Activated CD4-positive, alpha-beta memory T cell treated with anti-CD3 and anti-CD28 coated beads, Interleukin-2, amount 10 ng/mL, durations not matched to agents 7 days and 5 days (primary cell): ENCODE data around the gene INSC. TPM values are rescaled to one million over a fixed set of nuclear protein-coding genes. Genes with fewer than 3 reads are reported as not detected.

Experiments
- CTCF ChIA-PET: fragments of 350-600 bp; sonication (Branson Sonifier 250); formaldehyde crosslinking; loops from one replicate; lab custom pipeline; 2021; ENCODE audit warnings: antibody characterized with exemption, inconsistent platforms; lab: Charles Lee
- POLR2A ChIA-PET: fragments of 350-600 bp; sonication (Branson Sonifier 250); formaldehyde crosslinking; loops from one replicate; lab custom pipeline; 2021; ENCODE audit warnings: antibody characterized with exemption; lab: Charles Lee
- DNase-seq: peaks from one replicate; pipeline ENCODE4 v3.0.0-alpha.2; 2020
- H3K27ac Mint-ChIP-seq: one replicate; pipeline ENCODE4 v1.8.0; 2021; ENCODE audit warnings: mild to moderate bottlenecking, mixed read lengths
- H3K27me3 Mint-ChIP-seq: one replicate; pipeline ENCODE4 v1.8.0; 2021; ENCODE audit warnings: mixed read lengths
- H3K36me3 Mint-ChIP-seq: one replicate; pipeline ENCODE4 v1.8.0; 2021; ENCODE audit warnings: low read depth, mixed read lengths
- H3K4me1 Mint-ChIP-seq: one replicate; pipeline ENCODE4 v1.8.0; 2021; ENCODE audit warnings: mixed read lengths
- H3K4me3 Mint-ChIP-seq: one replicate; pipeline ENCODE4 v1.8.0; 2021; ENCODE audit warnings: mild to moderate bottlenecking, mixed read lengths
- H3K9me3 Mint-ChIP-seq: one replicate; pipeline ENCODE4 v1.8.0; 2021; ENCODE audit warnings: mixed read lengths
- total RNA-seq, 2 experiments: library from RNA; stranded (reverse); gene quantifications; one replicate each; pipeline ENCODE4 v1.2.3, GENCODE V29; 2021

Gene INSC
- total RNA-seq, 2 experiments from 2014 or later: 0.15 to 0.18 TPM

DNA sequence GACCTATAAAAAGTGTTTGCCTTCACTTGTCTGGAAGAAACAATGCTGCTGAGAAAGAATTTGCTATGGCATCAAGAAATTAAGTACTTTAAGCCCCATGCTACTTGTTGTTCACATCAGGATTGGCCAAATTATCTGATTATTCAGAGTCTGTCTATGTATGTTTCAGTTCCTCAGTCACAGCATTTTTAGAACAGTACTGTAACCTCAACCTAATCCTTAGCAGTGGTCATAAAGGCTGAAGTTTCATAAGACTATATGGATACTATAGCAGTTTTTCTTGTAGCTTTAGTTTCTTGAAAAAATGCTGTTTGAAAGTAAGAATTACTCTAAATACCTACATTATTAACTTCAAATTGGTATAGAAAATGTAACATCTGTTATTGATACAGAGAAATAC, 153.9 kb downstream of the INSC start:
- no peaks in the 10 kb centered on the region for H3K36me3 Mint-ChIP-seq
- POLR2A ChIA-PET: no interaction called here
- no peak overlapping the region for H3K4me3 Mint-ChIP-seq

DNA sequence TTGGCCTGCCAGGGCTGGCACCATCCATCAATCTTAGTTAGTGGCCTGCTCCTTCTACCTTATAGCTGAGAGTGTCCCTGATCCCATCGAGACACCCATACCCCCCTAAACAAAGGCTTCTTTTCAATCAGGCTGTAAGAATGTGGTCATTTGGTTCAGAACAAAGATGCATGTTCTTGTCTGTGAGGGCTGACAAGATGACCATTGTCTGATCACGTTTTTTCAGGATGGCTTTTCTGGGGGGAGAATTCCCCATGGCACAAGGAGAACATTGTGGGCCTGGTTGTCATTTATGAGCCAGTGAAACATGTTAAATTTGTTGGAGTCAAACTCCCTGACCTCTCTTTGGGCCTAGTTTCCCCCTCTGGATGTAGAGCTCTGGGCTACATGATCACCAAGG, 160.4 kb downstream of the INSC start:
- POLR2A ChIA-PET: no interaction called here
- H3K9me3 Mint-ChIP-seq: no peaks in the 10 kb centered on the region

More for the DNA sequence above, 153.9 kb downstream of the INSC start:
- Mint-ChIP-seq H3K9me3 (peaks cover 8% of the 10 kb centered on the region), H3K4me1 (no peaks in the 10 kb centered on the region), H3K27me3 (peaks cover 2% of the 10 kb centered on the region), H3K27ac (no peak overlapping the region)
- CTCF ChIA-PET: no interaction called here
- no peak for DNase-seq

DNA sequence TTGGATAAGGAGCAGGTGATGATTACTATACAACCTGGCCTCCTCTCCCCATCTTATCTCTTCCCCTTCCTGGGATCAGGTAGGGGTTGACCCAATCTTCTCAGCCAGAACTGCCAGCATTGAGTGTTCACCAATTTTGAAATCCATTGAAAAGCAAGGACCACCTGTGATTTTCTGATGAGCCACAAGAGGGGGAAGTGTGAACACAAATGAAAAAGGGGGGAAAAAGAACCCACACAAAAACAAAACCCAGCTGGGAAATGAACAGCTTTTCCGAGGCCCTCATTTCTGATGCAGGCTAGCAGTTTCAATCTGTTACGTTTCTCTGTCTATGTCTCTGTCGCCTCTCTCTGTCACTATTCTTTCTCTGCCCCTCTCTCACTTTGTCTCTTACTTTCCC, 161.9 kb downstream of the INSC start:
- no peaks in the 10 kb centered on the region for H3K4me1 Mint-ChIP-seq
- no peak overlapping the region for H3K4me3 Mint-ChIP-seq
- H3K9me3 Mint-ChIP-seq: no peaks in the 10 kb centered on the region
- peaks cover 7% of the 10 kb centered on the region for H3K27me3 Mint-ChIP-seq
- H3K36me3 Mint-ChIP-seq: no peaks in the 10 kb centered on the region
- POLR2A ChIA-PET: no interaction called here
- DNase-seq: no peak
- CTCF ChIA-PET: no interaction called here
- H3K27ac Mint-ChIP-seq: no peak overlapping the region

More for the DNA sequence above, 160.4 kb downstream of the INSC start:
- Mint-ChIP-seq H3K27me3 (peaks cover 7% of the 10 kb centered on the region), H3K36me3 (no peaks in the 10 kb centered on the region), H3K4me1 (no peaks in the 10 kb centered on the region), H3K27ac (no peak overlapping the region), H3K4me3 (no peak overlapping the region)
- no peak for DNase-seq
- CTCF ChIA-PET: no interaction called here

DNA sequence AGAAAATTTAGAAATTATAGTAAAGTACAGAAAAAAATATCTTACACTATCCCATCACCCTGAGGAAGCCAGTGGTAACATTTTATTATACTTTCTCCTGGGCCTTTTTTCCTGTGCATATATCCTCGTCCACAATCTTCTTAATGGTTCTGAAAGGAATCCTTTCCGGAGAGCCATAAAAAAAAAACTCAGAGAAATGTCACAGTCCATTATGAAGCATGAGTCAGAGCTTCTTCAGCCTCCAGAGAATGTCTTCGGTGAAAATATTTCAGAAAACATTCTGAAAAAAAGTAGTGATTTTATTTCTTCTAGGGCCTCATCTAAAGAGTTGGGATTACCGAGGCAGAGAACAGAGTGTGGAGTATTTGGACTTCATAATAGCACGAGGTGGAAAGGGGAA, 163.4 kb downstream of the INSC start:
- POLR2A ChIA-PET: no interaction called here

DNA sequence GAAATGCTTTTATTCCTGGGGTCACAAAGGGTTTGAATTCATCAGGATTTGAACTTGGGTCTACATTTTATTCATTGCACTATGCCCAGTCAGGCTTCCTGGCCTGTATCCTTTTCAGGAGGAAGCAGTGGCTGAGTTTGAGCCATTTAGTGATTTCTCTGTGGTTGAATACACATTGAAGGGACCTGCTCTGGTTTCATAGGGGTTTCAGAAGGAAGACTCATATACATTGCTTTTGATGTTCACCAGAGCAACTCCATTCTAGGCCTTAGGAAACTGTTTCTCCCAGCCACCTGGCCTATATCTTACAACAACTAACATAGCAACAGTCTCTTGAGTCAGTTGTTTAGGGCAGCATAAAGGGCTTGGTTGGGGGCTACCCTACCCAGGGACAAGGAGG, 165.7 kb downstream of the INSC start:
- no peaks in the 10 kb centered on the region for H3K4me1 Mint-ChIP-seq
- ChIA-PET CTCF (no interaction called here), POLR2A (no interaction called here)
- H3K36me3 Mint-ChIP-seq: no peaks in the 10 kb centered on the region
- H3K9me3 Mint-ChIP-seq: no peaks in the 10 kb centered on the region
- no peak overlapping the region for H3K27ac Mint-ChIP-seq
- H3K27me3 Mint-ChIP-seq: peaks cover 7% of the 10 kb centered on the region
- no peak overlapping the region for H3K4me3 Mint-ChIP-seq
- no peak for DNase-seq

More for the DNA sequence above, 163.4 kb downstream of the INSC start:
- Mint-ChIP-seq H3K4me3 (no peak overlapping the region), H3K9me3 (no peaks in the 10 kb centered on the region), H3K27ac (no peak overlapping the region), H3K4me1 (no peaks in the 10 kb centered on the region), H3K27me3 (peaks cover 9% of the 10 kb centered on the region), H3K36me3 (no peaks in the 10 kb centered on the region)
- CTCF ChIA-PET: no interaction called here
- DNase-seq: no peak

DNA sequence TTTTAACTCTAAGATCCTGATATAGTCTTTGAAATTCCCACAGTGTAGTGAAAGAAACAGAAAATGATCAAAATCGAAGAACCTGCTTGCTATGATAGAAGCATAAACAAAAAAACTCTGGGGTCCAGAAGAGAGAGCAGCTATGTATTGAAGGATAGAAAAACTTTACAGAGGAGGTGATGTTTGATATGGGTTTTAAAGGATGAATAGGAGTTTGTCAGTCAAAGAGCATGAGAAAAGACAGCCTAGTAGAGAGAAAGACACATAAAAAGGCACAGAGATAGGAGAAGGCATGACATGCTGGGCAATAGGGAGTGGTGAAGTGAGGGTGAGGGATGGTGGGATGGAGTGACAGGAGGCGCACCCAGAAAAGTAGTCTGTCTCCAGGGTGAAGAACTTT, 168.0 kb downstream of the INSC start:
- no peak overlapping the region for H3K4me3 Mint-ChIP-seq
- no peaks in the 10 kb centered on the region for H3K9me3 Mint-ChIP-seq
- POLR2A ChIA-PET: no interaction called here
- H3K36me3 Mint-ChIP-seq: no peaks in the 10 kb centered on the region
- H3K27me3 Mint-ChIP-seq: peaks cover 2% of the 10 kb centered on the region
- no peak for DNase-seq
- no peak overlapping the region for H3K27ac Mint-ChIP-seq
- CTCF ChIA-PET: no interaction called here
- H3K4me1 Mint-ChIP-seq: no peaks in the 10 kb centered on the region

DNA sequence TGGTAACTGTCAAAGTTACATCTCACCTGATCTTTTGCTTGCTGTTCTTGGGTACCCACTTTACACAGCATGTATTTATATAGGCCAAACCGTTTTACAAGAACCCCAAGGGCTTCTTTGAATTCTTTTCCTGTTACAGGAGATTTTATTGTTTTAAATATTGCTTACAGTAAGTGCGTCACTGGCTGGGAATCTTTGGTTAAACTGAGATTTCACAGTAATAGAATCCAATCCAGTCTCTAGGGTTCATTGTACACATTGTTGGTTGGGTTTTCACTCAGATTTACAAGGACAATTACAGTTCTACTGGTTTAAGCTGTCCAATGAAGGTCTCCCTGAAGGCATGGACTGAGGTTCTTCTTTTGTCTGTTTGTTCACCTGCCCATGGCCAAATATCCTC, 171.7 kb downstream of the INSC start:
- Mint-ChIP-seq H3K4me3 (no peak overlapping the region), H3K4me1 (no peaks in the 10 kb centered on the region), H3K27ac (no peak overlapping the region), H3K36me3 (no peaks in the 10 kb centered on the region), H3K9me3 (no peaks in the 10 kb centered on the region), H3K27me3 (peaks cover 2% of the 10 kb centered on the region)
- CTCF ChIA-PET: no interaction called here
- POLR2A ChIA-PET: no interaction called here
- no peak for DNase-seq

DNA sequence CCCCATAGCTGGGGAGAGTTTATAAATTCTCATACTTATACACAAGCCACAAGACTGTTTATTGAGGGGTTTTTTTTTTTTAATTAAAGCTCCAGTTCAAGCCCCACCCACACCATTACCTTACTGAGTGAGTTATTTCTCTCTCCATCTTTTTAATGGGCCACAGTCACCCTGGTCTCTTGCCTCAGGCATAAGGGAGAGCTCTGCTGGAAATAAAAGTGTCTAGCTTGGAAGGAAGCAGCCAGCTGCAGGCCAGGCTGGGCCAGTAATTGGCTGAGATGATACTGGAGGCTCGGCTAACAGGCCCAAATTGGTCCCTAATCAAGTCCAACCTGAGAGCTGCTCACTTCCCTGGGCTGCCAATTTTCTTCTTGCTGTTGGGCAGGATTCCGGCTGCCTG, 174.1 kb downstream of the INSC start:
- no peak overlapping the region for H3K27ac Mint-ChIP-seq
- H3K27me3 Mint-ChIP-seq: no peaks in the 10 kb centered on the region
- no peaks in the 10 kb centered on the region for H3K9me3 Mint-ChIP-seq
- H3K36me3 Mint-ChIP-seq: no peaks in the 10 kb centered on the region
- DNase-seq: no peak
- CTCF ChIA-PET: no interaction called here
- H3K4me3 Mint-ChIP-seq: no peak overlapping the region
- H3K4me1 Mint-ChIP-seq: no peaks in the 10 kb centered on the region
- POLR2A ChIA-PET: no interaction called here

DNA sequence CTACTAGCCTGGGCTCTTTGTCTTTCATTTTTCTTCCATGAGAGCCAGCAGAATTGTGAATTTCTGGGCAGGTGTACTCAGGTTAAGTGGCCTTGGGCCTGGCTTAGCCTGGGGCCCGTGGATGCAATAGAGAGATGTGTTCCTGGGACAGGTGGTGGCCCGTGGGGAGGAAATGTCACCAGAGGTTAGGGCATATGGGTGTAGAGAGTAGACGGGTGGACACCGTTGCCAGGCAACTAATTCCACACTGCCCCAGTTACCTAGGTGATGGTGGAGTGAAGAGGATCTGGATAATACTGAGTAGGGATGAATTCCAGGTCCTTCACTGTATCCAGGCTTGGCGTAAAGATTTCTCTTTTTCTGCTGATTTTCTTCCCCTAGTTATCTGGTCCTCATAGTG, 175.0 kb downstream of the INSC start:
- H3K36me3 Mint-ChIP-seq: no peaks in the 10 kb centered on the region
- ChIA-PET CTCF (no interaction called here), POLR2A (no interaction called here)
- H3K27me3 Mint-ChIP-seq: no peaks in the 10 kb centered on the region
- no peaks in the 10 kb centered on the region for H3K4me1 Mint-ChIP-seq
- no peaks in the 10 kb centered on the region for H3K9me3 Mint-ChIP-seq
- no peak overlapping the region for H3K27ac Mint-ChIP-seq
- no peak for DNase-seq
- no peak overlapping the region for H3K4me3 Mint-ChIP-seq

DNA sequence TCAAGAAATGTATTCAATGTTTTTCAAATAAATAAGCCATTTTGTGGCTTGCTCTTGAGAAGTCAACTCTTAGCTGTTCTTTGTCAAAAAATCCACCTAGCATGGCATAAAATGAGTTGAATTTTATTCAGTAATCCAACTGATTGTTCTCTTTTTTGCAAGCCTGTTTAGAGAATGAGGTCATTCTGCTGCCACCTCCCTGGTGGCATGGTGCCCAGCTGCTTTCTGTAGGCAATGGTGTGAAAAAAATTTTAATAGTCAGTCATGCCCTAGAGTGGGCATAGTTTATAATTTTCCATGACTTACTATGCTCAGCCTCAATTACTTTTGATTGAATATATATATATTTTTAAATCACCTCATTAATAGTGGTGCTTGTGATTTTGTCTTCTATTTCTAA, 177.2 kb downstream of the INSC start:
- Mint-ChIP-seq H3K36me3 (no peaks in the 10 kb centered on the region), H3K27ac (no peak overlapping the region), H3K4me1 (no peaks in the 10 kb centered on the region), H3K27me3 (no peaks in the 10 kb centered on the region), H3K4me3 (no peak overlapping the region), H3K9me3 (no peaks in the 10 kb centered on the region)
- DNase-seq: no peak
- CTCF ChIA-PET: no interaction called here
- POLR2A ChIA-PET: no interaction called here

DNA sequence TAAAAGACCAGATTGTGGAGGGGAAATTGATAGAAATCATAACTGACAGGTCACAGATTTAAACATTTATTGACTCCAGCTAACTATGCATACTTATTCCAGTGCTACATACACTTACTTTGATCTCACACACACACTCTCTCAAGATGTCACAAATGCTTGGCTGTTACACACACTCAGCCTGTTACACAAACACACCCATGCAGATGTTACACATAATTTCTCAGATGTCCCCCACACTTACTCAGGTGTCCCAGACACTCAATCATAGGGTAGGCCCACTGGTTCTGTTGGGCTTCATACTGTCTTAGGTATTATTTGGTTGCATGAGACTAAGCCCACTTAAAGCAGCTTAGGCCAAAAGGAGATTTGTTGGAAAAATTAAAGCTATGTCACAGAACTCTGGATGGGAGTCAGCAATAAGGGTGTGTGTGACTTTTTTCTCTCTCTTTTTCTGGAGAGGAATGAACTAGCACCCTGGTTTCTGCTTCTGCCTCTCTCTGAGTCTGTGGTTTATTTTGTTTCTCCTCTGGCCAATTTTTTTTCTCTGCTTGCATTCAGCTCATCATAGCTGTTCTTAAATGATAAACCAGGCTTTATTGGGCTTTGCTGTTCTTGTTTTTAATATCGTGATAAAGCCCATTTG, 179.4 kb downstream of the INSC start:
- no peaks in the 10 kb centered on the region for H3K9me3 Mint-ChIP-seq
- no peaks in the 10 kb centered on the region for H3K27me3 Mint-ChIP-seq
- no peak overlapping the region for H3K4me3 Mint-ChIP-seq
- DNase-seq: no peak
- H3K27ac Mint-ChIP-seq: no peak overlapping the region
- CTCF ChIA-PET: no interaction called here
- POLR2A ChIA-PET: no interaction called here
- H3K4me1 Mint-ChIP-seq: no peaks in the 10 kb centered on the region
- no peaks in the 10 kb centered on the region for H3K36me3 Mint-ChIP-seq

DNA sequence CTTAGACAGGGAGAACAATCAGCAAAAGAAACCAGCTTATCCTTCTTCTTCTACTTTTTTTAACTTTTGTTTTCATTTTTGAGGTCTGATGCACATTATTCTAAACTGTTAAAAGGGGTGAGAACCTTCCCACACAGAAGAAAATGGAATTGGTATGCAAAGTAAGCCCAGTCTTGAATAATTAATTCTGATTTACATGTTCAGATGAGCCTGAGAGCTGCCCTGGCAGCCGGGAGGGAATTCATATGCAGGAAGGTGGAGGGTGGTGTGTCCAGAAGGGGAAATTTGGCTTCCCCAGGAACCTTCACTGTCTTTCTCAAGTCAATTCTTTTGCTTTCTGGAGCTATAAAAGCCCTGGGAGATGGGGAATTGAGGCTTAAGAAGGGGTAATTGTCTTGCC, 181.0 kb downstream of the INSC start:
- no peaks in the 10 kb centered on the region for H3K9me3 Mint-ChIP-seq
- POLR2A ChIA-PET: no interaction called here
- H3K27ac Mint-ChIP-seq: no peak overlapping the region
- no peaks in the 10 kb centered on the region for H3K4me1 Mint-ChIP-seq
- no peaks in the 10 kb centered on the region for H3K36me3 Mint-ChIP-seq
- no peak overlapping the region for H3K4me3 Mint-ChIP-seq
- no peaks in the 10 kb centered on the region for H3K27me3 Mint-ChIP-seq
- CTCF ChIA-PET: no interaction called here
- no peak for DNase-seq
